ENCODE results near the gene FGD3.

GRCh38 chr9:93022066-93022465 is 74.7 kb downstream of the FGD3 start:
- TF ChIP-seq CTCF (IDR thresholded peaks at IDR 0.05) (no peak), EZH2 (IDR thresholded peaks at IDR 0.05; ENCODE audit: borderline replicate concordance, insufficient read depth, low read depth, low read length, poor library complexity, severe bottlenecking) (no peak)

All from B cell (primary cell).